Stimulated activated CD4-positive, alpha-beta T cell treated with anti-CD3 and anti-CD28 coated beads, Interleukin-1b, Interleukin-23, amount 100 ng/mL, for 48 hours (primary cell): ENCODE results near the gene AP1B1.
"Not testable (repeated sequence)": the region's sequence is repeated elsewhere in the genome, so short reads cannot be mapped to it uniquely, and the experiment has no call there.

ENCODE experiments used
- DNase-seq: peaks from one replicate; pipeline ENCODE4 v3.0.0-alpha.2; 2020

The AP1B1 gene

GRCh38 chr22:29387921-29388758 is at the start of gene AP1B1:
AP1B1 (minus strand) TSS chr22:29388570; CDS start chr22:29367243, 21,327 bp downstream.
- peak; percentile 96 for DNase-seq

DNA sequence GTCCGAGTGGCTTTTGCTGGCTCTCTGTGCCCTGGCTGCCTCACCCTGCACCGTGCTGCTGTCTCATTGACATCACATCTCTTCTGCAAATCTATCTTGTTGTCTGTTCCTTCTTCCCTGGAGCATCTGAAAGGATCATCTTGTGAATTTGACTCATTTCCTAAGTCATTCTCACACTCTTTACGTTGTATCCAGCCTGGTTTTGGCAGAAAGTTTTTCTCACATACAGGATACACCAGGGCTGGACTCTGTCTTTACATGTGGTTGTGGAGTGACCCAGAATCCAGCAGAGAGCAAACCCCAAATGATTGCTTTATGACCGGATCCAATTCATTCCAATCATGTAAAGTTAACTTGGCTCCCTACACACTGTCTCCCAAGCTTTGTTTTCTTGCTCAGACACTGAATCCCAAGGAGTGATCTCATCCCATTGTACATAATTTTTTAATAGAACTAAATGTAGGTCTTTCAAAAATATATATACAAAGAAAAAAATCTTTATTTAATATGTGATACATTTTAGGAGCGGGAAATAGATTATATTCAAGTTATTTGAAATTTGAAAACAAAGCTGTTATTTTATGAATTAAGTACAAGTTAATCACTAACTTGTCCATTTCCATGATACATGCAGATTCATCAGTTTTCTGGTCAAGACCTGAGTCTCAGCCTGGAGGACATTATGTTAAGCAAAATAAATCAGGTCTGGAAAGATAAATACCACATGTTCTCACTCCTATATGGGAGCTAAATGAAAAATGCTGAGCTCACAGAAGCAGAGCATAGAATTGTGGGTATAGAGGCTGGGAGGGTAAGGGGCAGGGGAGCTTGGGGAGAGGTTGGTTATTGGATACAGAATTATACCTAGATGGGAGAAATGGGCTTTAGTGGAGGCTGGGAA is 47.1 kb upstream of the AP1B1 start:
- DNase-seq: no peak

GRCh38 chr22:29434288-29434687 is 45.9 kb upstream of the AP1B1 start:
- DNase-seq: no peak

DNA sequence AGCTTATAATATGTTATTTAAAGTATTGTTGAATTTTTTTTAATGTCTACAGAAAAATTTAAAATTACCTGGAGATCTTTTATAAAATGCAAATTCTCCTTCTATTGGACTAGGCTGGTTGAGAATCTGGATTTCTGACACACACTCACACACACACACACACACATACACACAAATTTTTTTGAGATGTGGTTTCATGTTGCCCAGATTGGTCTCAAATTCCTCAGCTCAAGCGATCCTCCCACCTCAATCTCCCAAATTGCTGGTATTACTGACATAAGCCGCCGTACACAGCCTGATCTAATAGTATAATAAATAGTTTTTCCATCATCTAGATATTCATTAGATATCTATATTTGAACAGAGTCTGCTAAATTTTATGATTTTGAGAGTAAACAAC is 45.5 kb upstream of the AP1B1 start:
- no peak for DNase-seq

- DNase-seq: no peak
Observed at GRCh38 chr22:29431986-29432385, 43.6 kb upstream of the AP1B1 start.

GRCh38 chr22:29427176-29427760 is 38.9 kb upstream of the AP1B1 start:
- DNase-seq: no peak

GRCh38 chr22:29426476-29426875 is 38.1 kb upstream of the AP1B1 start:
- DNase-seq: no peak

GRCh38 chr22:29418704-29419103 is 30.3 kb upstream of the AP1B1 start:
- not testable (repeated sequence) for DNase-seq

DNA sequence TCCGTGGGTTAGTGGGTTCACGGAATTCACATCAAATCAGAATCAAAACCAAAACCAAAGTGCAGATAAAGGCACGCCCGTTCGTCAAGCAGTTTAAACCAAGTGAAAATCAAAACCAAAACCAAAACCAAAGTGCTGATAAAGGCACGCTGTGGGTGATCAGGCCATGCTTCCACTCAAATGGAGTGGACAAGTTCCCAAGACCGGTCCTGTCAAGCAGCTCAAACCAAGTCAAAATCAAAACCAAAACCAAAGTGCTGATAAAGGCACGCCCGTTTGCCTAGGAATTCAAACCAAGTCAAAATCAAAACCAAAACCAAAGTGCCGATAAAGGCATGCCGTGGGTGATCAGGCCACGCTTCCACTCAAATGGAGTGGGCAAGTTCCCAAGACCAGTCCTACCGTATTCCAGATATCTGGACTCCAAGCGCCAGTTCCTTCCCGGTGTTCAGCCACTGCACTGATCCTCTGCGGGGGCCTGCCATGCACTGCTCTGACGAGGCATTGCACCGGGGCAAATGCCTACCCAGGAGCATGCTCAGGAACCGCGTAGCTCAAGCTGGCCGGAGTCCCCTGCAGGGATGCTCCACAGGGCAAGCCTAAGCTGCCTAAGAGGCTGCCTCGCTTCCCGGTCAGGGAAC is 26.7 kb upstream of the AP1B1 start:
- DNase-seq: peak; percentile 60

GRCh38 chr22:29412772-29413171 is 24.4 kb upstream of the AP1B1 start:
- peak; percentile 33 for DNase-seq

DNA sequence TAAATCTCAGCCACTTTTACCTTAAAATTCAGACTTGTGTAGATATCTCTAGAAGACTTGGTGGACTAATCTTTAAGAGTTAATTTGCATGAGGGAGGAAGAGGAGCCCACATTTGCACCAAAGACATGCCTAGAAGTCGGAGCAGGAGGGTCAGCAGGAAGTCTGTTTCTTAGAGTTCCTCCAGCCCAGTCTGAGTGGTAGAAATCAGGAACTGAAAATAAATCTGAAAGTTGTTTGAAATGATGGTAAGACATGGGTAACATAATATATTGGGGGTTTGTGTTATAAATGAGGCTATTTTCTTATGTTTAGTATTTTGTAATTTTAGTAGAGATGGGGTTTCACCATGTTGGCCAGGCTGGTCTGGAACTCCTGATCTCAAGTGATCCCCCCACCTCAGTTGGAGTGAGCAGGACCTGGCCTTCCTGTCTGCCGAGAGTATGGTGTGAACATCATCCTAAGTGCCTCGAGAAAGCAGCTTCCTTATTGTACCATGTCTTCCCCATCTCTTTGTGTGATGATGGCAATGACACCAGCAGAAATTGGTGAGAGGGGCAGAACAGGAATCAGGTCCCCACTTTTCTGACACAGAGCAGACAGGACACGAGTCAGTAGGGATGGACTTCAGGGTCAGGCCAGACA is 23.3 kb upstream of the AP1B1 start:
- not testable (repeated sequence) for DNase-seq

GRCh38 chr22:29408940-29409339 is 20.6 kb upstream of the AP1B1 start:
- no peak for DNase-seq

DNA sequence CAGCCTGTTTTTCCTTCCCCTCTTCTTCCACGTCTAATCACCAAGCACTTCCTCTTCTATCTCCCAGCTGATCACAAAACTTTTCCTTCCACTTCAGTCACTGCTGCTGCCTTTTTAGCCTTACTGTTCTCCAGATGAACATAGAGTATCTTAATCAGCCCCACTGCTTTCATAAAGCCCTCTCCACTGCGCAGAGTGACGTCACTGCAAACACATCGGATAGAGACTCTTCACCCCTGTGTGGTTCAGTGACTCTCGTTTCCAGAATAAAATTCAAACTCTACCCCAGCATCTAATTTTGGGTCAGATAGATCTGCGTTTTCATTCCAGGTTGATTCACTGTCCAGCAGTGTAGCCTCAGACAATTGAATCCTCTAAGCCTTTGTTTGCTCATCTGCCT is 13.2 kb upstream of the AP1B1 start:
- not testable (repeated sequence) for DNase-seq

- DNase-seq: no peak
Observed at GRCh38 chr22:29400576-29400975, 12.2 kb upstream of the AP1B1 start.

DNA sequence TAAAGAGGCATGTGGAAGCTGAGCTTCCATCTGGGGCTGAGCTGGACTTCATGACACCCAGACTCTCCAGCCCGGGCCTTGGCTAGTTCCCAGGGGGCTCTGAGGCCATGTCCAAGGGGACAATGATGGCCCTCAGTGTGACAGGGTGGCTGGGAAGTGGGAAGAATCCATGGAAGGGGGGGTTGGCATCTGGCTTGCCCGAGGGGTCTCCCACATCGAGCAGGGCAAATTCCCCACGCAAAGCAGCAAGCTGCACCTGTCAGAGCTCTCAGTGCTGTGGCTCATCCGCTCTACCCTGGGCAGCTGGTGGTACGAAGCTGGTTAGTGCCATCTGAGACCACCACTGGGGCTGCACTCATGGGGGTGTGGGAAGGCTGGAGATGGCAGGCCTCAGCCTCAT is 9.4 kb upstream of the AP1B1 start:
- no peak for DNase-seq

GRCh38 chr22:29396126-29396525 is 7.8 kb upstream of the AP1B1 start:
- no peak for DNase-seq

DNA sequence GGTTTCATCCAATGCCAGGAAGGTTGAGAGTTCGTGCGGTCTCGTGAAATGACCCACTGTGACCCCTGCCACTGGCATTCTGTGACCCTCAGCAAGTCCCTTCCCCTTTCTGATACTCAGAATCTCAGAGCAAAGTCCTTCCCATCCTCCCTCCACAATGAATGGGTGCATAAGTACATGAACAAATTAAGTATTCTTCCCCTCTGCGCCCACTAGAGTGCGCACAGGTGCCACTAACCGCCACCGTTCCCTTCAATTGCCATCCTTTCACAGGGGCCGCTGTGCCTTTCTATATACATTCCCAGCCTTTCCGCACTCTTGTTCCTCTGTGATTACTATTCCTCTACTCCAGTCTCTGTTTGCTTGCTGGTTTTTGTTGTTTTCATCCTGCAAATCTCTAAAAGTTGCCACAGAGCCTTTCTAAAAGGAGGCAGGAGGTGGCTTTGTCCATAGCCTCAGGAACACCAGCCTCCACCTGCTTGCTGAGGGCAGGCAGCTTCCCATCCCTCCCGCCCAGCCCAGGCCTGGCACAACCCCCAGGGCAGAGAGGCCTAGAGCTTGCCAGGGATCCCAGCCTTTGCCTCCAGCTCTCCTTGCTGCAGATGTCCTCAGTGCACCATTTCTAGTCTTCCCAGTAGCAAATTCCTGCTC is 6.7 kb upstream of the AP1B1 start:
- peak; percentile 58 for DNase-seq

DNA sequence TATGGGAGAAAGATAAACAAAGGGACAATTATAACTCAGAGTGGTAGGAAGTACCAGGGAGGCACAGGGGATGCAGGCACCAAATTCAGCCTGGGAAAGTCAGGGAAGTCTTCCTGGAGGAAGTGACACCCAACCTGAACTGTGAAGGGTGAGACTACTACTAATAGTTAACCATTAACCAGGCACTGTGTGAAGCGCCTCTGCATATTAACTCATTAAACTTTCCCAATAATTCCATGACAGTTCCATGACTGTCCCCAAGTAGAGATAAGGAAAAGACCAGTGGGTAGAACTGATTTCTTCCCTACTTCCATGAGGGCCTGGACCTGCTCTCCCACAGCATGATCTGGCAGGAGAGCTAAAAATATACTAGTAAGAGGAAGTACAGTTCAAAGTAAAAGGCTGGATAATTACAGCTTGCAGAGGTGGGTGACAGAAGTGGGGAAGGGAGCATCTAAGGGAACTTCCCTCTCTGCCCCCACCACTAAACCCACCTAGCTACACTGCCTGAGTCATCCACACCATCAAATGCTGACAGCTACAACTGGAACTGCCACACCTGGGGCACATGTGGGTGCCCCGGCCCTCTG is 4.7 kb upstream of the AP1B1 start:
- DNase-seq: no peak

DNA sequence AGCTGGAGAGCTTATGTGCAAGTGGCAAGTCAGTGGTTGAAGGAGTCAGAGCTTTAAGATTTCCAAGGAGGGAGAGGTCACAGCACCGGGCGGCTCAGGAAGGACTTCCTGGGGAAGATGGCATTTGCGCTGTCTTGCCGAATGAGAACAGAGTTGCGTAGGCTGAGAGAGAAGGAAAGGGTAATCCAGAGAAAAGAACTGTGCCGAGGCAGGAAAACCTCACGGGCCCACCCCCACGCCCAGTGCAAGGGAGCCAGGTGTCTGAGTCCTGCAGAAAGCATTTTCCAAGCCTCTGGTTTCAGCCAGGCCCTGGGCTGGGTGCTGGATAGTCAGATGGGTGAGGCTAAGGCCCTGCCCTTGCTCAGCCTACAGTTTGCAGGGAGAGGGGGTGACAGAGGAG is 3.2 kb upstream of the AP1B1 start:
- no peak for DNase-seq

GRCh38 chr22:29390270-29390669 is 1.9 kb upstream of the AP1B1 start:
- no peak for DNase-seq

GRCh38 chr22:29388759-29389090 is 355 bp upstream of the AP1B1 start:
- DNase-seq: no peak

DNA sequence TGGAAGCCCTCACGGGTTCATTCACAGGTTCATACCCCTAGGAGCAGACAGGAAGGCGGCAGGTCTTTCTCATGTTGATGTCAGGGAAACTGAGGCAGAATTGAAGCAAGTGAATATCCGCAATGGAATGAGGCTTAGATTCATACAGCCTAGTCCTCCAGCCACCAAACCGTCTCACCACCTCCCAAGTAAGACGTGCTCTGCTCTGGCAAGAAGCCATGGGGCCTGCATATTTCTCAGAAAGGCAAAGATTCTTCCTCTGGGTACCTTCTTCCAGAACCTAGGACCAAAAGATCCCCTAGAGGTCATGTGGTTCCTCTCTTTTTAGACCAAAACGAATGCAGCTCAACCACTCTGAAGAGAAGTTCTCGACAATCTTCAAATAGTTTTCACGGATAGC is 1.7 kb downstream of the AP1B1 start:
- DNase-seq: no peak
